ENCODE measurements around the gene SKI.

SKI gene

DNA sequence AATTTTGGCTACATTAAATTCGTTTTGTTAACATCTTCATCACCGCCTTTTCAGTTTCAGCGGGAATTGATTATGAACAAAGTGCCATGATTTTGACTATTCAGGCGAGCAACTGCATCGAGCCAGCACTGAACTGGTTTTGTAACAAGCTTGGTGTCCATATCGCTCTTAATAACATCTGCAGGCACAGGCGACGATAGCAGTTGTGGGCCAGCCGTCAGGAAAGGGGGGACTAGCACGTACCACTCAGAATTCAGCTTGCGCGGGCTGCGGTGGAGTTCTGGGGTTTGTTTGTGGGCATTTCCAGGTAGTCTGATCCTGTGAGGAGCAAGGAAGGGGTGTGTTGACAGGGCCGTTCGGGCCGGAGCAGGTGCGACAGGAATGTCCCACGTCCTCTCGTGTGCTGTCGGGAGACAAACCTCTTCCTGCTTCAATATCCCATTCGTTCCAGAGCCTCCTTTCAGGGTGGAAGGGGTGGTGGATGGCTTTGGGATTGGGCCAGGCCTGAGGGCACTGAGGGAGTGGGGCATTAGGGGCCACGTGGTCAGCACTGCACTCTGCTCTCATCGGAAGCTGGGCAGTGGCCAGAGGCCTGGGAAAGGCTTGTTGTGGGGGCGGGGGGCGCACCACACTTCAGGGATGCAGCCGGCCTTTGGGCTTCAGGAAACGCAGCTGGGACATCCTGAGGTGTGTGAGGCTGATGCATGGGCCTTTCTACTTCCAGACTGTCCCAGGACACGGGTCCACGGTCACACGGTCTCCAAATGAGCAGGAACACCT is 39.1 kb downstream of the SKI start:
- DNase-seq: no peak

DNA sequence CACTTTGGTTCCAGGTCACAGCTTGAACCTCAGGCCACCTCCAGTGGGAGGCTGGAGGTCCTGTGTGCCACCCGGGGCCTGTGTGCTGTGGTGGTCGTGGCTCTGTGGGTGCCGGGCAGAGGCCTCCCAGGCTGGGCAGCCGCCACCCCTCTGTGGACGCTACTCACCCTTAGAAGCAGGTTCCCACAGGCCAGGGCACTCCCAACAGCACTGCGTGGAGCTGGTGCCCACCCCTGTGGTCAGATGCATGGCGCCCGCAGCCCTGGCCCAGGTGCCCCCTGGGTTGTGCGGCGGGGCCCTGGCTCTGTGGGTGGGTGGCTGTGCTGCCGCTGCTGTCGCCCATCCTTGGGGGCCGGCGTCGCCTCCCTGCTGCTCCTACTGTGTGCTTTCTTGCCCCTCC is 39.7 kb downstream of the SKI start:
- DNase-seq: no peak

- no peak for DNase-seq
Observed at GRCh38 chr1:2268285-2269056, 40.4 kb downstream of the SKI start.

DNA sequence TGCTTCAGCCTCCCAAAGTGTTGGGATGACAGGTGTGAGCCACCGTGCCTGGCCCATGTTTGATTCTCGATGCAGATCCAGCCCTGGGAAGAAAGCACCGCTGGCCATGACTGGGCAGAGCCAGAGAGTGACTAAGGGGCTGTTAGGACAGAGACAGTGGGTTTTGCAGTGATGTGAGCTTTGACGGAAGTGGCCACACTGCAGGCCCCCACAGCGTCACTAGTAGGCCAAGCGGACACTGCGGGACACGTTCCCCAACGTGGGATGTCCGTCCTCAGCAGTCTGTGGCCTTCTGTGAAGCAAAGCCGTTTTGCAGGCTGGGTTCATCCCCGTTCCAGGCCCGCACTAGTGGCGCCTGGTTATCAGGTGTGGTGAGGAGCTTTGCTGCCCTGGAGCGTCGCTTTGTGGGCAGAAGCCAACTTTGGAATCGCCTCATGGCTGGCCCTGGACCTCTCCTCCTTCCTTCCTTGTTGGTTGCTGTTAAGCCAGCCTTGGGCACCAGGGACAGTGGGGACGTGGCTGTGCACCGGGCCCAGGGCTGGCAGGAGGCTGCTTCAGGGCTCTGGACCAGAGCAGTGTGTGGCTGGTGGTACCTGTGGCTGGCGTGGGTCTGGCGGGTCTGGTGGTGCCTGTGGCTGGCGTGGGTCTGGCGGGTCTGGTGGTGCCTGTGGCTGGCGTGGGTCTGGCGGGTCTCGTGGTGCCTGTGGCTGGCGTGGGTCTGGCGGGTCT is 41.2 kb downstream of the SKI start:
- no peak for DNase-seq

GRCh38 chr1:2269922-2270259 is 41.8 kb downstream of the SKI start:
- DNase-seq: no peak

DNA sequence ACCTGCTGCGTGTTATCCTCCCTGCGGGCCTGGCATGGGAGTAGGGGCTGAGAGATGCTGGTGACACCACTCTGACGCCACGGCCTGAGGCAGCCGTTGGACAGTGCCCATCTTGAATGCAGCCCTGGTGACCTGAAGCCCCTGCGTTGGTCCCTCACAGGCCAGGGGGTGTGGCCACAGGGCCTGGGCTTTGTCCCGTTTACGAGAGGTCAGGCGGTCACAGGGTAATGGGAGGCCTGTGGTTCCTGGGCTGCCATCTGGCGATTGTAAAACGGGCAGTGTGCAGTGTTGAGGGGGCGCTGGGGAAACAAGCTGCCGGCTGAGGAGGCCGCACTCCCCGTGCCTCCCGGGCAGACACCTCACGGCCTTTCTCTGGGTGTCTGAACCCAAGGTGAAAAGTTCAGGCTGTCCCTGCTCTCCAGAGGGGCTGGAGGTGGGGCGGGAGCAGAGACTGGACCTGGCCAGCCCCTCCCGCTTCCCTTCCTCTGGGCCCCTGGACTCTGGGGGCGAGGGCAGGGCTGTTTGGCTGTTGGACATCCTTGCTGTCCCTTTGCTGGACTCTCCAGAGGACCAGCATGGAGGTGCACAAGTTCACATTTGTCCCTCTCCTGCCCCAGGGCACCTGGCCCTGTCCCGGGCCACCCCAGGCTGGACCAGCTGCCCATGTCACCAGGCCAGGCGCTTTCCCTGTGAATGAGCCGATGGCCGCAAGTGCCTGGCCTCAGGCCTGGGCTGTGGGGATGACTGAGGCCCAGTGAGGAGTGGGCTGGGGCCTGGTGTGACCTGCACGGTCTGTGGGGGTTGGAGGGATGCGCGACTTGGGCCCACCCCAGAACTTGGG is 42.4 kb downstream of the SKI start:
- no peak for DNase-seq

DNA sequence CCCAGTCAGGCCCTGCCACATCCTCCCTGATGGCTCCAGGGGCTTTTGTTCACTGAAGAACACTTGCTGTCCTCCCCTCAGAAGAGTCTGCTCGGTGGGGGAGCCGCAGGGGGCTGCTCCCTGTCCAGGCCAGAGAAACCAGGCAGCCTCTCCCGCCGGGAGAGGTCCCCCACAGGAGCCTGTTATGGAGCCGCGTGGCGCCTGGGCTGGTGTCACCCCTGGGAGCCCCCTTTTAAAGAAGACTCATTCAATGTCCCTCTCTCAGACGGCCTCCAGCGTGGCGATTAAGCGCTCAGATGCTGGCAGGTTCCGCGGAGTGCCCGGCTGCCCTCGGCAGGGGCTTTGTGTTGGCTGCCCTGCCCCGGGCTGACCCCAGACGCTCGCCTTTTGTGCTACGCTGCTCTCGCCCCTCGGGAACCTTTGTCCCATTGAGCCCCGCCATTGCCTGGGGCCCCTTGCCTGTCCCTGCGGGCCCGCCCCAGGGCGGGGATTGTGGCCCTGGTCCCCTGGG is 43.1 kb downstream of the SKI start:
- no peak for DNase-seq

DNA sequence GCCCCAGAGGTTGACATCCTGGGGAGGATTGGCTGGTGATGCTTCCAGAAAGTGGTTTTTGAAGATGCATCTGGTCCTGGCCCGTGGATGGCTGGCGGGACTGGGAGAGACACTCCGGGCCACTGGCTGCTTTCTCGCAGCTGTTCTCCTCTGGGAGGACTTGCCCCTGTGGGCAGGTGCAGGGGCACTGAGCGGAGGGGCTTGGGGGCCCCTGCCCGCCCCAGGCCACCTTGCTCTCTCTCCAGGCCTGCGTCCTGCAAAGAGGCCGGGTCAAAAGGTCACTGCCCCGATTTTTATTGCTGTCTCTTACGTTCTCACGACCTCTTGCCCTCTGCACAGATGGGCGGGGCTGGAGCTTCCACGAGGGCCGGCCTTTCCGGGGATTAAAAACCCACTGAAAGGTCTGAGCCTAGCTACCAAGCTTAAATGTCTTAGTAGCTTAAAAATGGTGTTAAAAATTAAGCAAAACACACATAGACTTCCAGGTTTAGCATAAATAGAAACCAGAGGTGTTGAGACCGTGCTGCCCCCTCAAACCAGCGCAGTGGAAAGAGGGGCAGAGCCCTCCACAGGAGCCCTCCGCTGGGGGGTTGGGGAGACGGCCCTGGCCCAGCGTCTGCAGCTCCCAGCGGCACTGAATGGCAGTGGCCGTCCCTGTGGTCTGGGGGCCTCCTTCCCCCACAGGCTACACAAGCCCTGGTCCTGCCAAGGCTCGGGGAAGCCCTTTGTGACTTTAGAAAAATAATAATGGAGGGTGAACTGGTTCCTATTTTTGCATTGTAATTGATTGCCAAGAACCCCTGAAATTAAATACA is 43.9 kb downstream of the SKI start:
- no peak for DNase-seq

- DNase-seq: no peak
Observed at GRCh38 chr1:2272686-2273400, 44.7 kb downstream of the SKI start.

DNA sequence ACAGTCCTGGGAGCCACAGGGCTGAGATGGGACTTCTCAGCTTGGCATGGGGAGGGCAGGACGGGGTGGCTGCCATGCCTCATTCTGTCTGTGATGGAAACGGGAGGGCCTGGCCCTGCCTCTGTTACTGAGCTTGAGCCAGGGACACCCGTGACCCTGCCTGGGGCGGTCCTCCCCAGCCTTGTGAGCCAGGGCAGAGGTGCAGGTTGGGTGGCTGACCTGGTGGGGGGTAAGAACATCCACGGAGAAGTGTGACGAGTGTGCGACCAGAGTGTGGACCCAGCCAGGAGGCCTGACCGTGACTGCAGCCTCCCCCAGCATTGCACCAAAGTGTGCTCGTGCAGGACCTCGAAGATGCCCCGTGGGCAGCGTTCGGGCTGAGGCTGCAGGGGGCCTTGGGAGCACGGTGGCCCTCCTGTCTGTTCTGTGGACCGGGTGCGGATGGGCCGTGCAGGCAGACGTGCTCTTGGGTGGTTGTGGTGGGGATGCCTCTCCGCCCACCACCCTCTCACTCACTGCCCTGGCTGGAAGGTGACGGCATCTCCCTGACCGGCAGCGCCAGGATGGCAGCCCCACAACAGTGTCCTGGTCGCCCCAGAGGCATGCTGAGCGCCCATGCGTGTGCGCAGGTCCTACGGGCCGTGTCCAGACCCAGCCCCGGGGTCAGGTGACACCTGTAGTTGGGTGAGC is 45.4 kb downstream of the SKI start:
- DNase-seq: no peak

- no peak for DNase-seq
Observed at GRCh38 chr1:2274231-2274928, 46.3 kb downstream of the SKI start.

- DNase-seq: no peak
Observed at GRCh38 chr1:2274929-2275475, 46.9 kb downstream of the SKI start.

- DNase-seq: no peak
Observed at GRCh38 chr1:2275796-2276536, 47.8 kb downstream of the SKI start.

GRCh38 chr1:2276803-2277580 is 48.9 kb downstream of the SKI start:
- DNase-seq: no peak

- no peak for DNase-seq
Observed at GRCh38 chr1:2277741-2278488, 49.8 kb downstream of the SKI start.

GRCh38 chr1:2278591-2279209 is 50.6 kb downstream of the SKI start:
- no peak for DNase-seq

- DNase-seq: no peak
Observed at GRCh38 chr1:2279210-2279639, 51.1 kb downstream of the SKI start.

Data from stimulated activated CD4-positive, alpha-beta T cell treated with anti-CD3 and anti-CD28 coated beads, Interleukin-2, amount 100 ng/mL, for 48 hours (primary cell).